WERI-Rb-1 (cell line): ENCODE results near the gene KHNYN.

Experiments used
- DNase-seq: peaks from one replicate; pipeline ENCODE4 v3.0.0-alpha.2; 2020
- H3K27ac ChIP-seq: fragments of 250-450 bp; sonication (Bioruptor Pico); 2 replicates; pipeline ENCODE4 v1.5.1; 2020; ENCODE audit warnings: mild to moderate bottlenecking, moderate library complexity
- H3K27me3 ChIP-seq: fragments of 250-450 bp; sonication (Bioruptor Pico); 2 replicates; pipeline ENCODE4 v1.5.1; 2021; ENCODE audit warnings: mild to moderate bottlenecking, low read depth, moderate library complexity; ENCODE audit not compliant: insufficient read depth, severe bottlenecking
- H3K36me3 ChIP-seq: fragments of 250-450 bp; sonication (Bioruptor Pico); 2 replicates; pipeline ENCODE4 v1.5.1; 2020; ENCODE audit warnings: mild to moderate bottlenecking, moderate library complexity
- H3K4me3 ChIP-seq: 2 replicates; pipeline ENCODE4 v1.5.1; 2011; ENCODE audit warnings: low read depth, mild to moderate bottlenecking, control low read depth, low read length
- H3K9me3 ChIP-seq: fragments of 250-450 bp; sonication (Bioruptor Pico); 2 replicates; pipeline ENCODE4 v1.5.1; 2021; ENCODE audit warnings: mild to moderate bottlenecking, moderate library complexity; ENCODE audit not compliant: severe bottlenecking
- CTCF ChIP-seq: IDR thresholded peaks from 2 replicates; pipeline ENCODE4 v1.5.1; 2011; ENCODE audit warnings: low read depth, mild to moderate bottlenecking, control low read depth, inconsistent platforms, low read length

KHNYN gene

GRCh38 chr14:24425704-24426103 is 4.0 kb upstream of the KHNYN start:
- Histone ChIP-seq H3K27ac (no peak overlapping the region), H3K9me3 (no peaks in the 10 kb centered on the region), H3K36me3 (no peaks in the 10 kb centered on the region), H3K27me3 (no peaks in the 10 kb centered on the region), H3K4me3 (no peak overlapping the region)
- no peak for DNase-seq
- TF ChIP-seq CTCF = no peak

GRCh38 chr14:24426150-24426911 is 3.4 kb upstream of the KHNYN start:
- TF ChIP-seq CTCF = no peak
- no peak for DNase-seq
- no peak overlapping the region for H3K27ac ChIP-seq
- no peaks in the 10 kb centered on the region for H3K9me3 ChIP-seq
- H3K27me3 ChIP-seq = no peaks in the 10 kb centered on the region
- H3K4me3 ChIP-seq = no peak overlapping the region
- H3K36me3 ChIP-seq = peaks cover 4% of the 10 kb centered on the region

- Histone ChIP-seq H3K36me3 (peaks cover 8% of the 10 kb centered on the region), H3K9me3 (no peaks in the 10 kb centered on the region), H3K27me3 (no peaks in the 10 kb centered on the region), H3K27ac (0 out of 2 replicates have a peak overlapping the region, but pooled peaks have one; percentile 16), H3K4me3 (no peak overlapping the region)
- DNase-seq = peak; percentile 66
- TF ChIP-seq CTCF = peak; percentile 30; the same call in 1 of the 2 replicates
Observed at GRCh38 chr14:24426912-24427536, 2.7 kb upstream of the KHNYN start.

DNA sequence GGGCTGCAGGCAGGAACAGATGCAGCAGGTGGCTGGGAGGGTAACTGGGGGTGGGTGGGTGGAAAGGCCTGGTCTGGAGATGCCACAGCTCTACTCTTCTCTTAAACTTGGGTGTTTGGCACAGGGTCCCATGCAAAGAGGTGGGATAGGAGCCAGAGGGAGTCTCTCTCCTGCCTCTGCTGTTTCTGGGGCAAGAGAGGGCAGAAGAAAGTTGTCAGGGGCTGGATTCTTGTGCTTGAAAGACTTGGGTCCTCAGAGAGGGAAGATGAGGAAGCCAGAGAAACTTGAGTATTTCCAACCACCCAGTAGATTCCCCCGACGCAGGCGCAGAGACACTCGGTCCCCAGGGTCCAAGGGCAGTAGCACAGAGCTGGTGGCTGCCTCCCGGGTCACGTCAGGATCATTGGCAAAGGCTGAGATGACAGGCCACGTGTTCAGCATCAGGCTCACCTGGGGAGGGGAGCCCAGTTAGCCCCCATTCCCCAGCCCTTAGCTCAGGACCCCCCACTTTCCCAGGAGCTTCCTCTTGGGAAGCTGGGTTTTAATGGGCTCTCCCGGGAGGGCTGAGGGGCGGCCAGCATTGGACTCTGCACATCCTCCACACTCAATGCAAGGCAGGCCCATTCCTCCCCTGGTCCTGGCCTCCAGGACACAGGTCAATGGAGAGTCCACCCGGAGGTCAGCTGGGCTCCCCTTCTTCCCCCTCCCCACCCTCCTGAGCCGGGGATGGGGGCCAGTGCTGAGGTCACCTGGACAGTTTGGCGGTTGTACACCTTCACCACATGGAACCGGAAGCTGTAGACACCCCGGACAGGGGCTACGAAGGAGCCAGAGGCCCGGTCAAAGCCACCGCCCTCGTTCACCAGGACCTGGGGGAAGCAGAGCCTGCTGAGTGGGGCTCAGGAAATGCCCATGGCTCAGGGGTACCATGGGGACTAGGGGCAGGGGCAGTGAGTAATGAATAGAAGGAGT is 1.9 kb upstream of the KHNYN start:
- H3K4me3 ChIP-seq = no peak overlapping the region
- H3K27ac ChIP-seq = no peak overlapping the region; the same call in 1 of the 2 replicates
- no peaks in the 10 kb centered on the region for H3K9me3 ChIP-seq
- no peaks in the 10 kb centered on the region for H3K27me3 ChIP-seq
- no peak for TF ChIP-seq CTCF
- peaks cover 15% of the 10 kb centered on the region for H3K36me3 ChIP-seq
- no peak for DNase-seq

DNA sequence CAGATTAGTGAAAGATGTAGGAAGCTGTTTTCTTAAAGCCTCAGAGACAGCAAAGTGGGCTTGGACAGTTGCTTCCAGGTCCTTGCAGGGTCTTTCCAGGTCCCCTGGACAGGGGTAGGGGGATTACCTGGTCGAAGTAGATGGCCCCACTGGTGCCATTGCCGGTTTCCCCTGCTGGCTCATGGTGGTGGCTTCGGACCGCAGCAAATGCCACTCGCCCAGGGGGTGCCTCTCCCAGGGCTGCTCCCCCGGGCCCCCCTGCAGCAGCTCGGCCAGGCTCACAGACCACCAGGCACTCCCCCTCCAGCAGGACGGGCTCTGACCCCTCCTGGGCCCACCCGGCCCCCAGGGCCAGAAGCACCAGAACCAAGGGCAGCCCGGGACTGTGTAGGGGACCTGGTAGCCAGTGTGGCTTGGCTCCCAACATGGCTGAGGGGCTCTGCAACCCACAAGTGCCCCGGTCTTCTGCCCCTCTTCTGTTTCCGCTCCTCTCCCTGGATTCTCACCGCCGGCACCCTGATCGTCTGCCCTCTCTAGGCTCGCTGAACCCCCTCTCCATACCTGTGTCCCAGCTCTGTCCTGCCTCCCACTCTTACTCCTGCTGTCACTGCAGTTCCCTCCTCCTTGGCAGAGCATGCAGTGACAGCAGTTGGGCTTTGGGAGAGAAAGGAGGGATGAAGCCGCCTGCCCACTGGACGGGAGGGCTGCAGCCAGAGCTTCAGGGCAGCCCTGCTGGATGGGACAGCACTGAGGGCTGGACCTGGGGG is 943 bp upstream of the KHNYN start:
- Histone ChIP-seq H3K4me3 (peak overlapping the region; percentile 56), H3K36me3 (peaks cover 17% of the 10 kb centered on the region), H3K9me3 (no peaks in the 10 kb centered on the region), H3K27me3 (no peaks in the 10 kb centered on the region), H3K27ac (peak overlapping the region; percentile 91)
- no peak for DNase-seq
- TF ChIP-seq CTCF = no peak
